ENCODE data around the gene PCDHB9. TPM values are rescaled to one million over a fixed set of nuclear protein-coding genes. Genes with fewer than 3 reads are reported as not detected.
"Not testable (repeated sequence)": the region's sequence is repeated elsewhere in the genome, so short reads cannot be mapped to it uniquely, and the experiment has no call there.

PCDHB9 gene
- total RNA-seq, 1 experiment from 2014 or later = 0.07 TPM

- no peak for ATAC-seq
Observed at GRCh38 chr5:141223112-141223783, 36.3 kb downstream of the PCDHB9 start, which contains the start of gene PCDHB14. PCDHB14 (plus strand) TSS chr5:141223343; CDS start chr5:141223506, 163 bp downstream.

DNA sequence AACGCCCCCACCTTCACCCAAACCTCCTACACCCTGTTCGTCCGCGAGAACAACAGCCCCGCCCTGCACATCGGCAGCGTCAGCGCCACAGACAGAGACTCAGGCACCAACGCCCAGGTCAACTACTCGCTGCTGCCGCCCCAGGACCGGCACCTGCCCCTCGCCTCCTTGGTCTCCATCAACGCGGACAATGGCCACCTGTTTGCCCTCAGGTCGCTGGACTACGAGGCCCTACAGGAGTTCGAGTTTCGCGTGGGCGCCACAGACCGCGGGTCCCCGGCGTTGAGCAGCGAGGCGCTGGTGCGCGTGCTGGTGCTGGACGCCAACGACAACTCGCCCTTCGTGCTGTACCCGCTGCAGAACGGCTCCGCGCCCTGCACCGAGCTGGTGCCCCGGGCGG lies 37.9 kb downstream of the PCDHB9 start:
- H2AFZ ChIP-seq (ENCODE audit: low read depth, low read length, poor library complexity, severe bottlenecking); H3K9ac ChIP-seq (ENCODE audit: low read length); BruUV-seq (replicated peaks); CTCF ChIA-PET; H3K4me1 ChIP-seq (ENCODE audit: control insufficient read depth in 1 of 2, insufficient read depth in 2 of 2, low read length in 2 of 2); H3K27ac ChIP-seq (ENCODE audit: low read depth, low read length); H3K27me3 ChIP-seq (ENCODE audit: insufficient read depth, low read length); H3K9me2 ChIP-seq (ENCODE audit: insufficient read depth); POLR2A ChIA-PET; H3K79me2 ChIP-seq (ENCODE audit: insufficient read depth, low read length); H4K20me1 ChIP-seq (ENCODE audit: insufficient read depth); DNase-seq (ENCODE audit: low read depth, low spot score); H3K4me3 ChIP-seq (replicated peaks in 1 of 2; ENCODE audit: low read depth in 1 of 2, low read length in 2 of 2); H3K9me3 ChIP-seq (ENCODE audit: control insufficient read depth in 1 of 2, insufficient read depth in 1 of 2, low read depth in 1 of 2, low read length in 2 of 2); RAD21 ChIA-PET (ENCODE audit: low non-redundant PET in 1 of 2, low total read pairs in 2 of 2, uncharacterized antibody in 2 of 2, unreplicated experiment in 2 of 2); ATAC-seq; intact Hi-C loops (cut with micrococcal nuclease); H3K36me3 ChIP-seq (ENCODE audit: control insufficient read depth in 1 of 2, insufficient read depth in 2 of 2, low read length in 2 of 2); H3K4me2 ChIP-seq (ENCODE audit: low read length): not testable (repeated sequence)

More at GRCh38 chr5:141223112-141223783, 36.3 kb downstream of the PCDHB9 start, which contains the start of gene PCDHB14:
- ChIA-PET RAD21 (ENCODE audit: low non-redundant PET in 1 of 2, low total read pairs in 2 of 2, uncharacterized antibody in 2 of 2, unreplicated experiment in 2 of 2) (no interaction called here), CTCF (interaction anchor here (0.6 to 2.6 kb wide), 13 partner anchors 97 to 920 kb away, joined by 3 to 33 read pairs (median 7); partner anchors contain the start of genes DIAPH1, PCDHGA10 and TAF7), POLR2A (interaction anchor here (1.2 kb wide), 1 partner anchor 341 kb away, joined by 4 read pairs; no protein-coding TSS in a partner anchor)
- no peak within 1 kb of the TSS for H3K27ac ChIP-seq (ENCODE audit: low read depth, low read length)
- no peak within 1 kb of the TSS for H3K4me3 ChIP-seq (replicated peaks in 1 of 2; ENCODE audit: low read depth in 1 of 2, low read length in 2 of 2)
- H2AFZ ChIP-seq (ENCODE audit: low read depth, low read length, poor library complexity, severe bottlenecking) = no peak within 1 kb of the TSS
- BruUV-seq (replicated peaks) = no TSS peak
- no peaks in the 10 kb centered on the region for H3K79me2 ChIP-seq (ENCODE audit: insufficient read depth, low read length)
- no peaks in the 10 kb centered on the region for H3K27me3 ChIP-seq (ENCODE audit: insufficient read depth, low read length)
- intact Hi-C loops (cut with micrococcal nuclease) = loop anchor here (1.0 kb wide), 1 partner anchor 335 kb away; no protein-coding TSS in a partner anchor
- peak within 1 kb of the TSS; percentile 38 for H3K4me2 ChIP-seq (ENCODE audit: low read length)
- H3K9me2 ChIP-seq (ENCODE audit: insufficient read depth) = no peaks in the 10 kb centered on the region
- no peaks in the 10 kb centered on the region for H4K20me1 ChIP-seq (ENCODE audit: insufficient read depth)
- TF ChIP-seq RAD21 (IDR thresholded peaks at IDR 0.05; ENCODE audit: low read depth) = peak; percentile 69
- no peak for TF ChIP-seq MAX (IDR thresholded peaks at IDR 0.05)
- TF ChIP-seq, protein P1, sequence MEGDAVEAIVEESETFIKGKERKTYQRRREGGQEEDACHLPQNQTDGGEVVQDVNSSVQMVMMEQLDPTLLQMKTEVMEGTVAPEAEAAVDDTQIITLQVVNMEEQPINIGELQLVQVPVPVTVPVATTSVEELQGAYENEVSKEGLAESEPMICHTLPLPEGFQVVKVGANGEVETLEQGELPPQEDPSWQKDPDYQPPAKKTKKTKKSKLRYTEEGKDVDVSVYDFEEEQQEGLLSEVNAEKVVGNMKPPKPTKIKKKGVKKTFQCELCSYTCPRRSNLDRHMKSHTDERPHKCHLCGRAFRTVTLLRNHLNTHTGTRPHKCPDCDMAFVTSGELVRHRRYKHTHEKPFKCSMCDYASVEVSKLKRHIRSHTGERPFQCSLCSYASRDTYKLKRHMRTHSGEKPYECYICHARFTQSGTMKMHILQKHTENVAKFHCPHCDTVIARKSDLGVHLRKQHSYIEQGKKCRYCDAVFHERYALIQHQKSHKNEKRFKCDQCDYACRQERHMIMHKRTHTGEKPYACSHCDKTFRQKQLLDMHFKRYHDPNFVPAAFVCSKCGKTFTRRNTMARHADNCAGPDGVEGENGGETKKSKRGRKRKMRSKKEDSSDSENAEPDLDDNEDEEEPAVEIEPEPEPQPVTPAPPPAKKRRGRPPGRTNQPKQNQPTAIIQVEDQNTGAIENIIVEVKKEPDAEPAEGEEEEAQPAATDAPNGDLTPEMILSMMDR (IDR thresholded peaks at IDR 0.05 in 2 of 3, conservative IDR thresholded peaks at IDR 0.05 in 1 of 3; ENCODE audit: borderline replicate concordance in 1 of 3, insufficient read depth in 1 of 3, low read depth in 2 of 3, low read length in 2 of 3) = peak; percentile 14 to 46 (median 42); a peak in 2 of 6 replicates
- no peak for TF ChIP-seq EZH2phosphoT487 (IDR thresholded peaks at IDR 0.05; ENCODE audit: borderline replicate concordance)
- no peak within 1 kb of the TSS for H3K9ac ChIP-seq (ENCODE audit: low read length)
- no peaks in the 10 kb centered on the region for H3K36me3 ChIP-seq (ENCODE audit: control insufficient read depth in 1 of 2, insufficient read depth in 2 of 2, low read length in 2 of 2)
- H3K4me1 ChIP-seq (ENCODE audit: control insufficient read depth in 1 of 2, insufficient read depth in 2 of 2, low read length in 2 of 2) = no peaks in the 10 kb centered on the region
- DNase-seq (ENCODE audit: low read depth, low spot score) = peak; percentile 38
- H3K9me3 ChIP-seq (ENCODE audit: control insufficient read depth in 1 of 2, insufficient read depth in 1 of 2, low read depth in 1 of 2, low read length in 2 of 2) = peaks cover 0 to 3% of the 10 kb centered on the region in 2 experiments; a peak in 2 of 4 replicates

DNA sequence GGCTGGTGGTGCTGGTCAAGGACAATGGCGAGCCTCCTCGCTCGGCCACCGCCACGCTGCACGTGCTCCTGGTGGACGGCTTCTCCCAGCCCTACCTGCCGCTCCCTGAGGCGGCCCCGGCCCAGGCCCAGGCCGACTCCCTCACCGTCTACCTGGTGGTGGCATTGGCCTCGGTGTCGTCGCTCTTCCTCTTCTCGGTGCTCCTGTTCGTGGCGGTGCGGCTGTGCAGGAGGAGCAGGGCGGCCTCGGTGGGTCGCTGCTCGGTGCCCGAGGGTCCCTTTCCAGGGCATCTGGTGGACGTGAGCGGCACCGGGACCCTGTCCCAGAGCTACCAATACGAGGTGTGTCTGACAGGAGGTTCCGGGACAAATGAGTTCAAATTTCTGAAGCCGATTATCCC lies 38.5 kb downstream of the PCDHB9 start:
- CTCF ChIA-PET; H3K27me3 ChIP-seq (ENCODE audit: insufficient read depth, low read length); POLR2A ChIA-PET; H3K4me2 ChIP-seq (ENCODE audit: low read length); H3K9ac ChIP-seq (ENCODE audit: low read length); H3K27ac ChIP-seq (ENCODE audit: low read depth, low read length); H3K4me1 ChIP-seq (ENCODE audit: control insufficient read depth in 1 of 2, insufficient read depth in 2 of 2, low read length in 2 of 2); intact Hi-C loops (cut with micrococcal nuclease); H3K9me3 ChIP-seq (ENCODE audit: control insufficient read depth in 1 of 2, insufficient read depth in 1 of 2, low read depth in 1 of 2, low read length in 2 of 2); DNase-seq (ENCODE audit: low read depth, low spot score); H2AFZ ChIP-seq (ENCODE audit: low read depth, low read length, poor library complexity, severe bottlenecking); RAD21 ChIA-PET (ENCODE audit: low non-redundant PET in 1 of 2, low total read pairs in 2 of 2, uncharacterized antibody in 2 of 2, unreplicated experiment in 2 of 2); H3K9me2 ChIP-seq (ENCODE audit: insufficient read depth); H4K20me1 ChIP-seq (ENCODE audit: insufficient read depth); BruUV-seq (replicated peaks); H3K79me2 ChIP-seq (ENCODE audit: insufficient read depth, low read length); H3K36me3 ChIP-seq (ENCODE audit: control insufficient read depth in 1 of 2, insufficient read depth in 2 of 2, low read length in 2 of 2); ATAC-seq; H3K4me3 ChIP-seq (replicated peaks in 1 of 2; ENCODE audit: low read depth in 1 of 2, low read length in 2 of 2): not testable (repeated sequence)
